CD4-positive, alpha-beta T cell (primary cell): ENCODE measurements around the gene MPPED2. TPM values are rescaled to one million over a fixed set of nuclear protein-coding genes. Genes with fewer than 3 reads are reported as not detected.

Experiments
- ATAC-seq: fragments of 200-7000 bp; cut with Tn5 transposase; one replicate; pipeline ENCODE4 v1.10.0; 2022; ENCODE audit warnings: mild to moderate bottlenecking; ENCODE audit not compliant: poor library complexity
- CTCF ChIA-PET: fragments of 350-600 bp; sonication (Branson Sonifier 250); formaldehyde crosslinking; loops from one replicate; lab custom pipeline; 2021; ENCODE audit warnings: antibody characterized with exemption, inconsistent platforms; lab: Charles Lee
- POLR2A ChIA-PET: fragments of 350-600 bp; sonication (Branson Sonifier 250); formaldehyde crosslinking; loops from one replicate; lab custom pipeline; 2021; ENCODE audit warnings: antibody characterized with exemption, inconsistent platforms; lab: Charles Lee
- DNase-seq, 14 experiments: peaks; one replicate each; pipeline ENCODE4 v3.0.0-alpha.2; 2013 to 2020; ENCODE audit warnings: mixed read lengths in 2 of 14
- H3K27ac ChIP-seq, 2 donors: one replicate each; pipeline versions ENCODE4 v1.5.1 to v1.7.0; 2013; ENCODE audit warnings: low read length in 2 of 2, low read depth in 1 of 2, mild to moderate bottlenecking in 1 of 2
- H3K27me3 ChIP-seq, 2 experiments: 1 replicate in 1 of 2; 2 replicates in 1 of 2; pipeline versions ENCODE4 v1.6.1 to v1.7.0; 2013; ENCODE audit warnings: low read length in 2 of 2, control low read depth in 1 of 2, mild to moderate bottlenecking in 1 of 2, moderate library complexity in 1 of 2; ENCODE audit not compliant: insufficient read depth in 2 of 2, control insufficient read depth in 1 of 2
- H3K36me3 ChIP-seq: one replicate; pipeline ENCODE4 v1.6.1; 2013; ENCODE audit warnings: low read length, control low read depth; ENCODE audit not compliant: insufficient read depth
- H3K4me1 ChIP-seq: one replicate; pipeline ENCODE4 v1.6.1; 2013; ENCODE audit warnings: low read length, control low read depth; ENCODE audit not compliant: insufficient read depth
- H3K4me3 ChIP-seq: one replicate; pipeline ENCODE4 v1.5.1; 2013; ENCODE audit warnings: mild to moderate bottlenecking, low read length, moderate library complexity
- H3K9me3 ChIP-seq, 2 experiments: 1 replicate in 1 of 2; 2 replicates in 1 of 2; pipeline versions ENCODE4 v1.6.1 to v1.7.0; 2013; ENCODE audit warnings: low read length in 2 of 2, mild to moderate bottlenecking in 2 of 2, control low read depth in 1 of 2, moderate library complexity in 1 of 2; ENCODE audit not compliant: control insufficient read depth in 1 of 2, insufficient read depth in 1 of 2
- H3K27ac Mint-ChIP-seq: one replicate; pipeline ENCODE4 v1.8.0; 2020; ENCODE audit warnings: mixed read lengths
- H3K27me3 Mint-ChIP-seq: one replicate; pipeline ENCODE4 v1.8.0; 2021; ENCODE audit warnings: mixed read lengths
- H3K36me3 Mint-ChIP-seq: one replicate; pipeline ENCODE4 v1.8.0; 2021; ENCODE audit warnings: low read depth, mixed read lengths
- H3K4me1 Mint-ChIP-seq: one replicate; pipeline ENCODE4 v1.8.0; 2021; ENCODE audit warnings: low read depth, mixed read lengths
- H3K4me3 Mint-ChIP-seq: one replicate; pipeline ENCODE4 v1.8.0; 2020; ENCODE audit warnings: mild to moderate bottlenecking, mixed read lengths
- H3K9me3 Mint-ChIP-seq: one replicate; pipeline ENCODE4 v1.8.0; 2020; ENCODE audit warnings: mixed read lengths
- intact Hi-C, 2 experiments: fragments of 100-400 bp; cut with DNase I in 1 of 2; cut with micrococcal nuclease in 1 of 2; formaldehyde crosslinking; loops; one replicate each; pipeline versions ENCODE4 v1.15.1 to v1.9.0; 2023 to 2025; cut with DNase I, micrococcal nuclease
- total RNA-seq, 174 experiments: library from RNA in 2 of 174; stranded (reverse) in 2 of 174; gene quantifications; one replicate each; pipeline ENCODE4 v1.2.3 and lab custom pipeline; 2021 to 2026
- TF ChIP-seq, protein P1 (sequence below): fragments of 200-600 bp; IDR thresholded peaks from one replicate; pipeline ENCODE4 v1.8.0; 2022; ENCODE audit warnings: antibody characterized with exemption, mild to moderate bottlenecking

Gene MPPED2
- total RNA-seq, 2 experiments from 2014 or later: 0.96 to 1.7 TPM

DNA sequence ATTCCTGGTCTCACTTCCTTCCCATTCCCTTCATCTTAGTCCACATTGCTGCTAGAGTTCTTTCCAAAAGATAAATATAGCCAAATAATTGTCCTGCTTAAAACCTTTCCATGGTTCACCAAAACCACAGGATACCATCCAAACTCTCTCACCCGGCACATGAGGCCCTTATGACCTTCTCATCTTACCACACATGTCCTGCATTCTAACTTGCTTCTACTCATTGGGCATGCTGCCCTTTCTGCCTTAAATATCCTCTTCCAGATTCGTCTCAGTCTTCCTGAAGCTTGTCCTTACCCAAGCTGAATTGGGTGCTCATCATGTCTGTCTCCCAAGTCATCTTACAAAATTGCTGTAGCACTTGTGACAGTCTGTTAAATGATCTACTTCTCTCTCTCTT is 114.9 kb downstream of the MPPED2 start:
- no peaks in the 10 kb centered on the region for H3K36me3 Mint-ChIP-seq
- no peaks in the 10 kb centered on the region for H3K27me3 Mint-ChIP-seq
- intact Hi-C loops: no loop called here
- TF ChIP-seq, protein P1, sequence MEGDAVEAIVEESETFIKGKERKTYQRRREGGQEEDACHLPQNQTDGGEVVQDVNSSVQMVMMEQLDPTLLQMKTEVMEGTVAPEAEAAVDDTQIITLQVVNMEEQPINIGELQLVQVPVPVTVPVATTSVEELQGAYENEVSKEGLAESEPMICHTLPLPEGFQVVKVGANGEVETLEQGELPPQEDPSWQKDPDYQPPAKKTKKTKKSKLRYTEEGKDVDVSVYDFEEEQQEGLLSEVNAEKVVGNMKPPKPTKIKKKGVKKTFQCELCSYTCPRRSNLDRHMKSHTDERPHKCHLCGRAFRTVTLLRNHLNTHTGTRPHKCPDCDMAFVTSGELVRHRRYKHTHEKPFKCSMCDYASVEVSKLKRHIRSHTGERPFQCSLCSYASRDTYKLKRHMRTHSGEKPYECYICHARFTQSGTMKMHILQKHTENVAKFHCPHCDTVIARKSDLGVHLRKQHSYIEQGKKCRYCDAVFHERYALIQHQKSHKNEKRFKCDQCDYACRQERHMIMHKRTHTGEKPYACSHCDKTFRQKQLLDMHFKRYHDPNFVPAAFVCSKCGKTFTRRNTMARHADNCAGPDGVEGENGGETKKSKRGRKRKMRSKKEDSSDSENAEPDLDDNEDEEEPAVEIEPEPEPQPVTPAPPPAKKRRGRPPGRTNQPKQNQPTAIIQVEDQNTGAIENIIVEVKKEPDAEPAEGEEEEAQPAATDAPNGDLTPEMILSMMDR: no peak
- H3K27ac Mint-ChIP-seq: no peak overlapping the region
- H3K9me3 Mint-ChIP-seq: no peaks in the 10 kb centered on the region
- peaks cover 0 to 4% of the 10 kb centered on the region in 2 experiments for H3K9me3 ChIP-seq
- no peaks in the 10 kb centered on the region for H3K4me1 ChIP-seq
- no peaks in the 10 kb centered on the region for H3K4me1 Mint-ChIP-seq
- DNase-seq: no peak
- H3K4me3 Mint-ChIP-seq: no peak overlapping the region
- ATAC-seq: no peak
- CTCF ChIA-PET: no interaction called here
- no peaks in the 10 kb centered on the region for H3K27me3 ChIP-seq
- H3K27ac ChIP-seq: no peak overlapping the region
- POLR2A ChIA-PET: no interaction called here
- no peak overlapping the region for H3K4me3 ChIP-seq
- H3K36me3 ChIP-seq: no peaks in the 10 kb centered on the region

GRCh38 chr11:30468881-30469280 is 117.3 kb downstream of the MPPED2 start:
- no peaks in the 10 kb centered on the region for H3K27me3 ChIP-seq
- CTCF ChIA-PET: no interaction called here
- Mint-ChIP-seq H3K27me3 (no peaks in the 10 kb centered on the region), H3K36me3 (no peaks in the 10 kb centered on the region), H3K27ac (no peak overlapping the region), H3K4me3 (no peak overlapping the region), H3K9me3 (no peaks in the 10 kb centered on the region), H3K4me1 (no peaks in the 10 kb centered on the region)
- no peak overlapping the region for H3K4me3 ChIP-seq
- H3K4me1 ChIP-seq: no peaks in the 10 kb centered on the region
- no peak for ATAC-seq
- no peak for DNase-seq
- peaks cover 0 to 4% of the 10 kb centered on the region in 2 experiments for H3K9me3 ChIP-seq
- intact Hi-C loops: no loop called here
- no peak overlapping the region for H3K27ac ChIP-seq
- TF ChIP-seq, protein P1: no peak
- POLR2A ChIA-PET: no interaction called here
- H3K36me3 ChIP-seq: no peaks in the 10 kb centered on the region

- intact Hi-C loops: no loop called here
- H3K4me1 ChIP-seq: no peaks in the 10 kb centered on the region
- Mint-ChIP-seq H3K4me3 (no peak overlapping the region), H3K9me3 (no peaks in the 10 kb centered on the region), H3K36me3 (no peaks in the 10 kb centered on the region), H3K27ac (no peak overlapping the region), H3K4me1 (no peaks in the 10 kb centered on the region), H3K27me3 (no peaks in the 10 kb centered on the region)
- no peaks in the 10 kb centered on the region for H3K27me3 ChIP-seq
- no peak overlapping the region for H3K4me3 ChIP-seq
- peaks cover 0 to 4% of the 10 kb centered on the region in 2 experiments for H3K9me3 ChIP-seq
- TF ChIP-seq, protein P1: no peak
- no peak overlapping the region for H3K27ac ChIP-seq
- no peak for ATAC-seq
- CTCF ChIA-PET: no interaction called here
- POLR2A ChIA-PET: no interaction called here
- no peaks in the 10 kb centered on the region for H3K36me3 ChIP-seq
- no peak for DNase-seq
Measured at GRCh38 chr11:30467176-30467575, 119.0 kb downstream of the MPPED2 start.
